NT2/D1 (cell line): Measurements from ENCODE around the gene DNM3.
A peak's percentile ranks its signal among the peaks of the same experiment; 100 is the strongest.
"Not testable (repeated sequence)": the region's sequence is repeated elsewhere in the genome, so short reads cannot be mapped to it uniquely, and the experiment has no call there.

Experiments
- DNase-seq: peaks from one replicate; pipeline ENCODE4 v3.0.0-alpha.2; 2011; ENCODE audit warnings: low read depth, low spot score
- H3K27me3 ChIP-seq: 2 replicates; pipeline ENCODE4 v1.6.0; 2011; ENCODE audit warnings: mild to moderate bottlenecking; ENCODE audit not compliant: insufficient read length, insufficient read depth
- H3K36me3 ChIP-seq: 2 replicates; pipeline ENCODE4 v1.6.1; 2011; ENCODE audit warnings: mild to moderate bottlenecking, low read length, mixed read lengths; ENCODE audit not compliant: insufficient read depth, insufficient read length
- H3K4me1 ChIP-seq: 2 replicates; pipeline ENCODE4 v1.5.1; 2011; ENCODE audit not compliant: insufficient read depth, insufficient read length
- H3K4me3 ChIP-seq: 2 replicates; pipeline ENCODE4 v1.5.1; 2011; ENCODE audit warnings: low read depth; ENCODE audit not compliant: insufficient read length
- H3K9ac ChIP-seq: 2 replicates; pipeline ENCODE4 v1.6.0; 2011; ENCODE audit warnings: low read depth; ENCODE audit not compliant: insufficient read length
- H3K9me3 ChIP-seq: 2 replicates; pipeline ENCODE4 v1.5.1; 2011; ENCODE audit warnings: mild to moderate bottlenecking, low read length; ENCODE audit not compliant: insufficient read depth
- SUZ12 ChIP-seq: IDR thresholded peaks from 2 replicates; pipeline ENCODE4 v1.6.1; 2011; ENCODE audit not compliant: insufficient read length, insufficient read depth; ENCODE audit errors: extremely low read depth
- YY1 ChIP-seq: IDR thresholded peaks from 2 replicates; pipeline ENCODE4 v1.6.1; 2011; ENCODE audit not compliant: insufficient read length, insufficient read depth
- ZNF274 ChIP-seq: IDR thresholded peaks from 2 replicates; pipeline ENCODE4 v1.6.1; 2011; ENCODE audit warnings: mild to moderate bottlenecking, low read depth, low read length

Gene DNM3

GRCh38 chr1:171841050-171841910 lies at the start of gene DNM3:
TSS of gene DNM3 (plus strand) at chr1:171841498. CDS start at chr1:171841657, 159 bp downstream.
- Histone ChIP-seq H3K4me3 (peak within 1 kb of the TSS; percentile 75), H3K27me3 (peaks cover 54% of the 10 kb centered on the region), H3K36me3 (no peaks in the 10 kb centered on the region), H3K9me3 (no peaks in the 10 kb centered on the region), H3K4me1 (no peaks in the 10 kb centered on the region), H3K9ac (peak within 1 kb of the TSS; percentile 82)
- TF ChIP-seq YY1 (no peak), SUZ12 (peak; percentile 65), ZNF274 (no peak)
- DNase-seq, result peak; percentile 78

GRCh38 chr1:171792656-171793369 lies 48.5 kb upstream of the DNM3 start:
- H3K27me3 ChIP-seq, result no peaks in the 10 kb centered on the region
- H3K4me1 ChIP-seq, result no peaks in the 10 kb centered on the region
- TF ChIP-seq YY1 (no peak), ZNF274 (no peak), SUZ12 (no peak)
- no peak for DNase-seq
- no peak overlapping the region for H3K4me3 ChIP-seq
- H3K9ac ChIP-seq, result no peak overlapping the region
- peaks cover 100% of the 10 kb centered on the region for H3K36me3 ChIP-seq
- H3K9me3 ChIP-seq, result no peaks in the 10 kb centered on the region

- no peak for DNase-seq
- Histone ChIP-seq H3K36me3 (peaks cover 100% of the 10 kb centered on the region), H3K27me3 (no peaks in the 10 kb centered on the region), H3K4me3 (no peak overlapping the region), H3K9ac (no peak overlapping the region), H3K9me3 (no peaks in the 10 kb centered on the region), H3K4me1 (no peaks in the 10 kb centered on the region)
- TF ChIP-seq YY1 (no peak), SUZ12 (no peak)
Observed at GRCh38 chr1:171793636-171794035, 47.7 kb upstream of the DNM3 start.

- H3K9ac ChIP-seq, result no peak overlapping the region
- TF ChIP-seq YY1, result no peak
- no peak for TF ChIP-seq SUZ12
- TF ChIP-seq ZNF274, result no peak
- no peak overlapping the region for H3K4me3 ChIP-seq
- H3K9me3 ChIP-seq, result no peaks in the 10 kb centered on the region
- no peaks in the 10 kb centered on the region for H3K27me3 ChIP-seq
- peaks cover 98% of the 10 kb centered on the region for H3K36me3 ChIP-seq
- no peak for DNase-seq
- no peaks in the 10 kb centered on the region for H3K4me1 ChIP-seq
Observed at GRCh38 chr1:171794085-171794484, 47.2 kb upstream of the DNM3 start.

- Histone ChIP-seq H3K4me3 (no peak overlapping the region), H3K27me3 (no peaks in the 10 kb centered on the region), H3K9ac (no peak overlapping the region), H3K36me3 (peaks cover 84% of the 10 kb centered on the region), H3K4me1 (peaks cover 3% of the 10 kb centered on the region), H3K9me3 (no peaks in the 10 kb centered on the region)
- no peak for DNase-seq
- TF ChIP-seq ZNF274, result no peak
- TF ChIP-seq YY1, result no peak
- no peak for TF ChIP-seq SUZ12
Observed at GRCh38 chr1:171796592-171796991, 44.7 kb upstream of the DNM3 start.

- no peaks in the 10 kb centered on the region for H3K9me3 ChIP-seq
- H3K4me3 ChIP-seq, result no peak overlapping the region
- TF ChIP-seq SUZ12 (no peak), YY1 (no peak), ZNF274 (no peak)
- H3K4me1 ChIP-seq, result peaks cover 5% of the 10 kb centered on the region
- H3K9ac ChIP-seq, result no peak overlapping the region
- H3K27me3 ChIP-seq, result no peaks in the 10 kb centered on the region
- peaks cover 67% of the 10 kb centered on the region for H3K36me3 ChIP-seq
- no peak for DNase-seq
Observed at GRCh38 chr1:171798311-171798710, 43.0 kb upstream of the DNM3 start.

- no peak overlapping the region for H3K4me3 ChIP-seq
- no peak overlapping the region for H3K9ac ChIP-seq
- TF ChIP-seq YY1 (no peak), SUZ12 (no peak), ZNF274 (no peak)
- DNase-seq, result no peak
- no peaks in the 10 kb centered on the region for H3K27me3 ChIP-seq
- peaks cover 66% of the 10 kb centered on the region for H3K36me3 ChIP-seq
- H3K9me3 ChIP-seq, result no peaks in the 10 kb centered on the region
- H3K4me1 ChIP-seq, result peaks cover 5% of the 10 kb centered on the region
Observed at GRCh38 chr1:171798765-171799164, 42.5 kb upstream of the DNM3 start.

GRCh38 chr1:171799166-171799565 lies 42.1 kb upstream of the DNM3 start:
- Histone ChIP-seq H3K27me3 (no peaks in the 10 kb centered on the region), H3K9me3 (no peaks in the 10 kb centered on the region), H3K36me3 (peaks cover 62% of the 10 kb centered on the region), H3K9ac (no peak overlapping the region), H3K4me1 (peaks cover 5% of the 10 kb centered on the region), H3K4me3 (no peak overlapping the region)
- TF ChIP-seq YY1, result no peak
- no peak for TF ChIP-seq ZNF274
- no peak for TF ChIP-seq SUZ12
- DNase-seq, result no peak

- H3K9me3 ChIP-seq, H3K9ac ChIP-seq, H3K27me3 ChIP-seq, DNase-seq, H3K4me1 ChIP-seq, H3K4me3 ChIP-seq: not testable (repeated sequence)
- peaks cover 56% of the 10 kb centered on the region for H3K36me3 ChIP-seq
Observed at GRCh38 chr1:171799698-171800097, 41.6 kb upstream of the DNM3 start.
